ENCODE results near the gene LPAR6.
A peak's percentile ranks its signal among the peaks of the same experiment; 100 is the strongest.
"Not testable (repeated sequence)": the region's sequence is repeated elsewhere in the genome, so short reads cannot be mapped to it uniquely, and the experiment has no call there.

LPAR6 gene, protein sequence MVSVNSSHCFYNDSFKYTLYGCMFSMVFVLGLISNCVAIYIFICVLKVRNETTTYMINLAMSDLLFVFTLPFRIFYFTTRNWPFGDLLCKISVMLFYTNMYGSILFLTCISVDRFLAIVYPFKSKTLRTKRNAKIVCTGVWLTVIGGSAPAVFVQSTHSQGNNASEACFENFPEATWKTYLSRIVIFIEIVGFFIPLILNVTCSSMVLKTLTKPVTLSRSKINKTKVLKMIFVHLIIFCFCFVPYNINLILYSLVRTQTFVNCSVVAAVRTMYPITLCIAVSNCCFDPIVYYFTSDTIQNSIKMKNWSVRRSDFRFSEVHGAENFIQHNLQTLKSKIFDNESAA

DNA sequence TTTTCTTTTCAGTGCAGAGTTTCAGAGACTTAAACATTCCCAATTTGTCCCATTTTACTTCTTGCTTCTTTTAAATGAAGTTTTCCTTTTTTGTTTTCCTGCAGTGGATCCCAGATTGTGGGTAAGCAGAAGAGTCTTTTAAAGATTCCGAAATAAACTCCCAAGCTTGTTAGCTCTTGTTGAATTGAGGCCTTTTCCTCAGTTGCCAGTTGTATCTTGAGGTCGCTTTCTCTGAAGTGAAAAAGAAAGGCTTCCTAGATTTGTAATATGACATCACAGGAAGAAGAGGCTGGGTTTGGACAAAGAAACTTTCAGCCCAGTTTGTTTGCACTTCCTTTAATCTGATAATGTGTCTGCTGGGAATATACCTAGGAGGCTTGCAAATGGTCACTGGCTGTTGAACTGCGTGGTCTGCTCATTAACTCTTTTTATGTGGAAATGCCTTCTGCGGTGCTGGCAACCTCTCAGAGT, at the start of gene LPAR6:
Gene LPAR6, minus strand, starts transcription at position 233 of the 471 bp plus-strand sequence. CDS start 690 bp downstream, outside the sequence.
- peak; percentile 33 for FAIRE-seq

DNA sequence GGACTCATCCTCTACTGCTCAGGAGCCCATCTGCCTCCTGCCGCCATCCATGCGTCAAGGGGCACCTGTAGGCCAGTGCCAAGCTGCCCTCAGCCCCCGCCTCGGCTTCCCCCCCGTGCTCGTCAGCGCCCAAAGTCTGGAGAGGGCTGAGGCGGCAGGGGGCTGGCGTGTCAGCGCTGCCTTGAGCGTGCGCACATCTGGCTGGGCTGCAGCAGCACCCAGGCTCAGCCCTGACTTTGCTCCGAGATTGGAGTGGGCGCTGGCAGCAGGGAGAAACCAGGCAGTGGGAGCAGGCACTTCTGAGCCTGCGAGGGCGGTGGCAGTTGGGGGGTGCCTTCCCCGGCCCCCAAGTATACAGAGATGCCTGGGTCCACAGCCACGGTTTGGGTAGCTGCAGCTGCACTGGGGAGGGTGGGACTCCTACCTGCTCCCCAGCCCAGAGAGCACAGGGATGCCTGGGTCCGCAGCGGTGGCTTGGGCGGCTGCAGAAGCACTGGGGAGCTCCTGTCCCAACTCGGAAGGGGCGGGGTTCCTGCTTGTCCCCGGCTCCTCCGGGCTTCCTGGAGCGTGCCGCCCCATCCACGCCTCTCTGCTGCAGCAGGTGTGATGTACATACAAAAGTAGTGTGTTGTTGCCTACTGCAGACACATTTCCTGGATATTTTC, 44.8 kb upstream of the LPAR6 start:
- no peak for FAIRE-seq

DNA sequence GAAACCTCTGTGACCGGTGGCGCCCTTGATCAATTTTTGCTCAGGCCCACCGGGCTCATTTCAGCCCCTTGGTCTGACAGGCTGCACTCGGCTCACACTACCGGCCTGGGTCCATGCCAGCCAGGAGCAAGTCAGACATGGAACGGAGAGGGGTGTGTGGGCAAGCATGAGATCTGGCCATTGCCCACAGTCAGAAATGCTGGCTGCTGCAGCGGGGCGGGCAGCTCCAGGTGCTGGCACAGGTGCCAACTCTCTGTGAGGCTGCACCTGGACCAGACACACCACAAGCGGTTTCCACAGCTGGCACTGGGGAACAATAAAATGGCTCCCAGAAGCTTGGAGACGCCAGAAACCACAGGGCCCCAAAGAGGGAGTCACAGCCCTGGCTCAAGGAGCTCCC, 43.6 kb upstream of the LPAR6 start:
- FAIRE-seq = no peak

DNA sequence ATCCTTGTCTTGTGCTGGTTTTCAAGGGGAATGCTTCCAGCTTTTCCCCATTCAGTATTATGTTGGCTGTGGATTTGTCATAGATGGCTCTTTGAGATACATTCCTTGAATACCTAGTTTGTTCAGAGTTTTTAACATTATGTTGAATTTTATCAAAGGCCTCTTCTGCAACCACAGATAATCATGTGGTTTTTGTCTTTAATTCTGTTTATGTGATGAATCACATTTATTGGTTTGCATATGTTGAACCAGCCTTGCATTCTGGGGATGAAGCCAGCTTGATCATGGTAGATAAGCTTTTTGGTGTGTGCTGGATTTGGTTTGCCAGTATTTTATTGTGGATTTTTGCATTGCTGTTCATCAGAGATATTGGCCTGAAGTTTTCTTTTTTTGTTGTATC, 38.3 kb upstream of the LPAR6 start:
- FAIRE-seq = not testable (repeated sequence)

DNA sequence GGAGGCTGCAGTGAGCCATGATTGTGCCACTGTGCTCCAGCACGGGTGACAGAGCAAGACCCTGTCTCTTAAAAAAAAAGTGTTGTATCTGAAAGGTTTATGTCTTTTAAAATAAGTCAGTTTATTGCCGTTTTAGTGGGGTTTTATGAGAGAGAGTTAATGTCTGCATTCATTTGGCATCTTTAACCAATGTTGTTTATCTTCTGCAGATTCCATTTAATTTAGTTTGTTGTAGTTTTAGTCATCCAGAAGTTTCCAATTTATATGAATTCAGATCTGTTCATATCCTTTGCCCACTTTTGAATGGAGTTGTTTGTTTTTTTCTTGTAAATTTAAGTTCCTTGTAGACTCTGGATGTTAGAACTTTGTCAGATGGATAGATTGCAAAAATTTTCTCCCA, 36.7 kb upstream of the LPAR6 start:
- no peak for FAIRE-seq

DNA sequence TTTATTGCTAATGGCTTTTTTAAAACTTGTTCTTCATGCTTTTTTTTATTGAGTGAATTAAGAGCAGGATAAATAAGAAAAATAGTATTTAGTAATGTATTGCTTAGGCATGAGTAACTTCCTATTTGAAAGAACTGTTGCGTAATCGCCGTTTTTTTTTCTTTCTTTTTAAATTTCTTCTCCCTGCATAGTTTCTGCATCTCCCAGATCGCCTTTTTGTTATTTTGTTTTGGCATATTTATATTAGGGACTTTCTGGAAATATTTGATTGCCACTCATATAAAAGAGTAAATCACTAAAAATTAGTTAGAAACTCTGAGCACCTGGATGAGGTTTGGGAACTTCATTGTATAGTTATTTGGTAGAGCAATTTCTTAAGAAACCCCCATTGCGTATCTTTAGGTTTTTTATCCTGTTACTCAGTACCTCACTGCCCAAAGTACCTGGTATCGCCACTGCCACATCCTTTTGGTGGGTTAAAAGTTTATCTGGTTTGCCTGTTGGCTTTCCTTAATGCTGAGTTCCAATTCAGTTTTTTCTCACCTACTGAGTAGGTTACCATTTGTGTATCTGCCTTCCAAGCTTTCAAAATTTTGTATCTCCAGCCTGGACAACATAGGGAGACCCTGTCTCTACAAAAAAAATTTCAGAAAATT, 36.2 kb upstream of the LPAR6 start:
- no peak for FAIRE-seq

DNA sequence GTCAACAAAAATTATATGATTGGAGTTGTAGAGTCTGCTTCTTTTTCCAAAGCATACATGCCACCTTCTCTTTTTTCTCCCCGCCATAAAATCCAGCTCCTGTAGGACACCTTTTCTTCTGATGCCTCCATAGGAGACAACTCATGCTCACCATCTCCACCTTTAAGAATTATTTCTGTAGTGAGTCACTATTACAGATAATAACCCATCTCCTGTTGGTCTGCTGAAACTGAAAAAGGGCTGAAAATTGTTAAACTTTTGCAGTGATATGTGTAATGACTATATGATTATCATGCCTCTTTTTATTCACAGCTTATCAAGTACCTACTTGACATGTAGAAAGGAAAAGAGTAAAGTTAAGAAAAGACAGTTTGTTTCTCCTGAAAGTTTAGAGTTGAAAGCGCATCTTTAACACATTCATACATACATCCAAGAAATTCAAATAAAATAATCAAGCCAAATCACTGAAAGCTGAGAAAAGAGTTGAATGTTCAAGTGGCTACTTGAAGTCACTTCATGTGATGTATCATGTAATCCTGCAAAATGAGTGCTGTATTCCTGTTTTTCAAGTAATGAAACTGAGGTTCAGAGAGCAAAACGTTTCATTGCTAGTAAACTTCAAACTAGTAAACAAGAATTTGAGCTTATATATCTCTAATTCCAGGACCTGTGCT, 35.5 kb upstream of the LPAR6 start:
- FAIRE-seq = no peak

DNA sequence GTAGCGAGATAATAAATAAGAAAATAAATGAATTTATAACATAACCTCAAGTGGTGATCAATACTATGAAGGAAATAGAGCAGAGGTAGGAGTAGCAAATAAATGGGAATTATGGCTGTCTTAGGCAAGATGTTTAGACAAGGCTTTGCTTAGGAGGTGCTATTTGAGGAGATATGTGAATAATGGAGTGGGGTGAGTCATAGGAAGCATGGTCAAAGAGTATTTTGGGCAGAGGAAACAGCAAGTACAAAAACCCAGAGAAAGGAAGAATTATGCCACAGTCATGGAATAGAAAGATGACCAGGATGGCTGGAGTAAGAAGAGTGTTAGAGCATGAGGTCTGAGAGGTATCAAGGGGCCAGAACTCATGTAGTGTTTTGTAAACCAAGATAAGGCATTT, 33.6 kb upstream of the LPAR6 start:
- FAIRE-seq = no peak

DNA sequence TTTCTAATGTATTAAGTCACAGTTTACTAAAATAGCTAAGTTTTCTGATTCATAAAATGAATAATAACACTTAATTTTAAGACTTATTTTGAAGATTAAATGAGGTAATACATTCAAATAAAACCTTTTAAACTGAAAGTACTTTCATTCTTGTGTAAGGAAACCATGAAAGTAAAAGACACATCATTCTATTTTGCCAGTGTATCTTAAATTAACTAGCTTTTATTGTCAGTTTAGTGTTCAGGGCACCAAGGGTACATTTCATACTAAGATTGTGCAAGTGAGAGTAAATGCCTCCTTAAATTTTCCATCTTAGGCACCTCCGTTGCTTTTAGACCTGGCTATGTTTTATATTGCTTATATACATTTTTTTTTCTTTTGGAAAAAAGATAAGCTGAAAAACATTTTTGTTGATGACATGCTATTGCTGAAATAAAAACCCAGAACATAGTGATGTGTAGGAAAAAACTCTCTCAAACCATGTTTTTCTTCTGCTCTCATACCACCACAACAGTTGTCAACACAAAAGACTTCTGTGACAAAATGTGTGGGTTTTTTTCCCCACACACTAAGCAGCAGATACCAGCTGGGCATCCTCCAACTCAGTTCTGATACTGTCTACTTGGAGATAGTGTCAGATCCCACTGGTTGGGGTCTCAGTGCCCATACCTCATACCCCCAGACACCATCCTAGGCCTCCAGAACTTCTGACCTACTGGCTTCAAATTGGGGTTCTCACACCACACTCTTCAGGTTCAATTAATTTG, 30.7 kb upstream of the LPAR6 start:
- peak; percentile 98 for FAIRE-seq

DNA sequence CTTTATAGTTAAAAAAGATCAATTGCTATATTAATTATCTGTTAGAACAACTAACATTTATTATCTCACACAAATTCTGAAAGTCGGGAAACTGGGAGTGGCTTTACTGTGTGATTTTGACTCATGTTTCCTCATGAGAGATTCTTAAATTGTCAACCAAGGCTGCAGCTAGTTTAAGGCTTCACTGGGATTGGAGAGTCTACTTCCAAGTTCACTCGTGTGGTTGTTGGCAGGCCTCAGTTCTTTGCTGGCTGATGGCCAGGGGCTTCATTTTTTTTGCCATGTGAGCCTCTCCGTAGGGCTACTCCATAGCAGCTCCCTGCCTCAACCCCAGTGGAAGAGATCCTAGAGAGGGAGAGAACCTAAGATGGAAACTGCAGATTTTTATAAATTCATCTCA, 24.5 kb upstream of the LPAR6 start:
- no peak for FAIRE-seq

DNA sequence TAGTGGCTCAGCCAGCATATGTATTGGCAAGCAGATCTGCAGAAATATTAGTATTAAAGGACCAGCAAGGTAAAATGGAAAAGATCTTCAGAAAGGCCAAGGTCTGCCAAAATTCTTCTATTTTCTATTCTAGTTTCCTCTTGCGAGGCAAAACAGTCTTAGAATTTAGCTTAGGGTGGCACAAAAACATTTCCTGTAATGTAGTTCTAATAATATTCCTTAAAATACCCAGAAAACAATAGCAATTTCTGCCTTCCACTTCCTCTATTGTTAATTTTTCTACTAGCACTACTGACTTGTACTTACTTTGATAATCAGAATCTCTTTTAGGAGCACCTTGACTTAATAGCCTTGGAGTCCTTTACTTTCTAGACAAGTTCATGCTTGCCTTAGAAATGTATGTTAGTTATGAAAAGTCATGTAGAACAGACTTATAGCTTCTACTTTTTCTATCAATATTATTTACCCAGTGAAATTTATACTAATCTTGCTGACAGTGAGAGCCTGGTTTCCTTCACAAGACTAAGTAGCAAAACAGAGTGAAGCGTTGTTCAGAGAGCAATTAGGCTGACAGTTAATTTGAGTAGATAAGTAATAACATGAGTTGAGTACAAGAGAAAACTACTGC, 23.9 kb upstream of the LPAR6 start:
- FAIRE-seq = no peak

DNA sequence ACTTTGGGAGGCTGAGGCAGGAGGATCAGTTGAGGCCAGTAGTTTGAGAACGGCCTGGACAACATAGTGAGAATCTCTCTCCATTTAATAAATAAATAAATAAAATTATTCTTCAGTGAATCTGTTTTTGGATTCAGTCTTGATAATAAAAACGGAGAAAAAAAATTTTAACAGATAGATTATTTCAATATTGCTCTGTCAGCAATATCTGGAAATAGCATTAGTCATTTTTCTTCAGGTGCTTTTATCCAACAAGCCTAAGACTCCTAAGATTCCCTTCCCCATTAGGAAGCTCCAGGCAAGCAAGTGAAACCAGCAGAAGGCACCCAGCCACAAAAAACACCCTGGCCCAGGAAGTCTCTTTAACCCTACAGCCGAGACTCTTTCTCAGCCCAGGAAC, 21.3 kb upstream of the LPAR6 start:
- no peak for FAIRE-seq

DNA sequence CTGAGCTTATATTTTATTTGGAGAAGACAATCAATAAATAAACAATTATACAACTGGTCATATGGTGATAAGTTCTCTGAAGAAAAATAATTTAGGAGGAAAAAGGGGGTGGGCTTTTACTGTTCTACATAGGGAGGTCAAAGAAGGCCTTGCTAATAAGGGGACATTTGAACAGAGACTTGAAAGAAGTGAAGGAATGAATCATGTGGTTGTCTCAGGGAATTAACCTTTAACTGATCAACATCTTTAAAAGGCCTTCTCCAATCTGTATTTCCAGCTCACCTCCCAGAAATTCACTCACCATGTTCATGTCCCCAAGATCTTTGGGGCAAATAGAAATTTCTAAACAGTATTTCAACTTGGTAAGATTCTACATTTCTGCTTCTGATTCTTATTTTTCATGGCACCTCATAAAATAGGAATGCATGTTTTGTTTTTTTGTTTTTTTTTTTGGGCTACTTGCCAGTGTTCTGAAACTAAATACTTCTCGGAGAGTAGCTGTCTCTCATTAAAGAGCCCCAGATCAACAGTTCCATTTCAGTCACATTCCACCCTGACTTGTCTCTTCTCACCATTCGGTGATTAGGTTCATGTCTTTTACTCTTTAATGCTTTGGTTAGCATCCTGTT, 19.2 kb upstream of the LPAR6 start:
- no peak for FAIRE-seq

DNA sequence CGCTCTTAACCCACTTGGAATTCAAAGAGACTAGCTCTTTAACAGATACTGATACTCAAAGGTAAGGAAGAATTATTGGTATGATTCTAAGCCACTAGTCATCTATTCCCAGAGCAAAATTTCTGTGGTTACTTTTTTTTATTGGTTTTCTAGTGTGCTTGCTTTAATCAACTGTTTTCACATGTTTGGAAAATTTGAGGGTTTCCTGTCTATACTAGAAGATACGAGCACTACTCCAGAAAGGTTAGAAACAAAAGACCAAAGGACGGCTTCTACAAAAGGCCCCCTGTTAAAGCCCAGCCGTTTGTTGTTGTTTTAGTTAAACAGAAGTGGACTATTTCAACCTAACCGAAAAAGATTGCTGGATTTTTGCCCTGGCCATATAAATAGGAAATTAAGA, 18.5 kb upstream of the LPAR6 start:
- no peak for FAIRE-seq

DNA sequence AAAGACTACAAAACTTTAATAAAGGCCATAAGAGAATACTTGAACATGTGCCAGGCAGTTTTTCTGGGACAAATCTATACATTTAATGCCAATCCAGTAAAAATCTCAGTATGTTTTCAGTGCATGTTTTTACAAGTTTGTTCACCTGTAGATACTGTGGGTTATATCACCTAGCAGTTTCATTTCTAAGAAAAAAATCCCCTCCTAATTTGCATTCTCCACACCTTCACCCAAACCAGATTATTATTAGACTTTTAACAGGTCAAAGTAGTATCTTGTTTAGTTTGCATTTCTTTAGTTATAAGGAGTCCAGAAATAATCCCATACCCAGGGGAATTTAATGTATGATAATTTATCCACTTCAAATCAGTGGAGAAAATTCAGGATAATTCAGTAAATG, 17.0 kb upstream of the LPAR6 start:
- FAIRE-seq = no peak

DNA sequence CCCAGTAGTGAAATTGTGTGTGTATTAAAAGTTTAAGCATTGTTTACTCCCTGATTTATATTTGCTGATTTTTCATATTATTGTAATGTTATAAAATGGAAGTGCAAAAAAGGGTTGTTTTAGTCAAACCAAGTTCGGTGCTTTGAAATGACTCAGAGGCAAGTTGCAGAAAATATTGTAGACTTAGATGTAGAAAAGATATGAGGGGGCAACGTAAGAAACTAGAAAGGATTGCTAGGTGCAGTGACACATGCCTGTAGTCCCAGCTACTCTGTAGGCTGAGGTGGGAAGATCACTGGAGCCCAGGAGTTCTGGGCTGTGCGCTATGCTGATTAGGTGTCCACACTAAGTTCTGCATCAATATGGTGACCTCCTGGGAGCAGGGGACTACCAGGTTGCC, 16.1 kb upstream of the LPAR6 start:
- FAIRE-seq = no peak

DNA sequence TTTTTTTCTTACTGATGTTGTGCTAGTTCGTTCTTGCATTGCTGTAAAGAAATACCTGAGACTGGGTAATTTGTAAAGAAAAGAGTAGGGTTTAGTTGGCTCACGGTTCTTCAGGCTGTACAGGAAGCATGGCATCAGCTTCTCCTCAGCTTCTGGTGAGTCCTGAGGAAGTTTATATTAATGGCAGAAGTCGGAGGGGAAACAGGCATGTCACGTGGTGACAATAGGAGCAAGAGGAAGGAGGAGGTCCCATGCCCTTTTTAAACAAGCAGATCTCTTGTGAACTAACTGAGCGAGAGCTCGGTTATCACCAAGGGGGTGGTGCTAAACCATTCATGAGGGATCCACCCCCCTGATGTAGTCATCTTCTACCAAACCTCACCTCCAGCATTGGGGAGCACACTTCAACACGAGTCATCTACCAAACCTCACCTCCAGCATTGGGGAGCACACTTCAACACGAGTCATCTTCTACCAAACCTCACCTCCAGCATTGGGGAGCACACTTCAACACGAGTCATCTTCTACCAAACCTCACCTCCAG, 13.9 kb upstream of the LPAR6 start:
- FAIRE-seq = not testable (repeated sequence)

DNA sequence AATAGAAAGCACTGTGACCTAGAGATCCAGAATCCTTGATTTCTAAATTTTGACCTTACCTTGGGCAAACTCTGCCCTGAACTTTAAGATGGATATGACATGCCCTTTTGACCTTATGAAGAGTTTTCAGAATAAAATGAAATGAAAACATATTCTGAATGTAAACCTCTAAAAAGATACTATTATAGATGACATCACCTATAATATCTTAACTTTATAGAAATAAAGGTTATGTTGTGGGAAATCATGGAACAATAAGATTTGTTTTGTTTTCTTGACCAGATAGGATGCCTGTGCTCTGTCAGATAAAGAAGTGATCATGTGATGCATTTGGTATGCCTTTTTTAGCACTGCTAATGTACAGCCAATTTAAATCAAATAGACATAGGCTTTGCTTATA, 13.1 kb upstream of the LPAR6 start:
- FAIRE-seq = no peak

DNA sequence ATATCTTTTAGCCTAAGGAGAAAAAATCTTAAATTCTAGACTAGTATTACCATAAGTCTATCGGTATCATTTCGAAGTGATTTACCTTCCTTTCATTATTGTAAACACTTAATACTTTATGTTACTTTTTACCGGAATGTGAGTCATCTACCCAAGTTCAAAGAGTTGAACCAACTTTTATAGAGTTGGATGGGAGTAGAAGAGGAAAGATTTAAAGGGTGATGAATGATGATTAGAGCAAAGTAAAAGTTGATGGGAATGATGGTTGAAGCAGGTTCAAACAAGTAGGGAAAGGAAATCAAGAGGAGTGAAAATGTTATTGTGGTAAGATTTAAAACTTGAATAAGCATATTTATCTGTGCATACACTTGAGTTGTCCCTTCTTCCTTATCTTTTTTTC, 11.3 kb upstream of the LPAR6 start:
- no peak for FAIRE-seq

DNA sequence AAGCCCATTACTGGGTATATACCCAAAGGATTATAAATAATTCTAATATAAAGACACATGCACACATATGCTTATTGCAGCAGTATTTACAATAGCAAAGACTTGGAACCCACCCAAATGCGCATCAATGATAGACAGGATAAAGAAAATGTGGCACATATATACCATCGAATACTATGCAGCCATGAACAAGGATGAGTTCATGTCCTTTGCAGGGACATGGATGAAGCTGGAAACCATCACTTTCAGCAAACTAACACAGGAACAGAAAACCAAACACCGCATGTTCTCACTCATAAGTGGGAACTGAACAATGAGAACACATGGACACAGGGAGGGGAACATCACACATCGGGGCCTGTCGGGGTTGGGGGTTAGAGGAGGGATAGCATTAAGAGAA, 9.1 kb upstream of the LPAR6 start:
- FAIRE-seq = not testable (repeated sequence)

DNA sequence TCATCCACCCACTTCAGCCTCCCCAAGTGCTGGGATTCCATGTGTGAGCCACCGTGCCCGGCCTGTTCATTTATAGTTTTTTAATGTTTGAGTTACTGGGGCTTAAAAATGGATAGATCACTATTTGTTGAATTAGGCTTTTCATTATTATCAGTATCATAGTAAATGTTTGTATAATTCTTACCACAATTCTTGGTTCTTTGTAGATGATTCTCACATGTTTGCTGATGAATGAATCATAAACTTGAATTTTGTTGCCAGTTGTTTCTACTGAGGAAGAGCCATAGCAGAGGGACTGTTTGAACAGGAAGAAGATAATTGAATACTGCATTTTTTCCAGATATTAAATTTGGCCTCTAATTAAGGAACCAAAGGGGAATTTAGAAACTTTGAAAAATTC, 2.6 kb upstream of the LPAR6 start:
- FAIRE-seq = no peak

All from islet of Langerhans (tissue), 1 donor.